GM12801 (cell line): ENCODE measurements around the gene FXYD3.

Experiments
- TF ChIP-seq, protein P1 (sequence below): IDR thresholded peaks from one replicate; pipeline ENCODE4 v1.5.1; 2011; ENCODE audit warnings: control low read depth; ENCODE audit not compliant: insufficient read length; ENCODE audit errors: extremely low read depth

The FXYD3 gene

DNA sequence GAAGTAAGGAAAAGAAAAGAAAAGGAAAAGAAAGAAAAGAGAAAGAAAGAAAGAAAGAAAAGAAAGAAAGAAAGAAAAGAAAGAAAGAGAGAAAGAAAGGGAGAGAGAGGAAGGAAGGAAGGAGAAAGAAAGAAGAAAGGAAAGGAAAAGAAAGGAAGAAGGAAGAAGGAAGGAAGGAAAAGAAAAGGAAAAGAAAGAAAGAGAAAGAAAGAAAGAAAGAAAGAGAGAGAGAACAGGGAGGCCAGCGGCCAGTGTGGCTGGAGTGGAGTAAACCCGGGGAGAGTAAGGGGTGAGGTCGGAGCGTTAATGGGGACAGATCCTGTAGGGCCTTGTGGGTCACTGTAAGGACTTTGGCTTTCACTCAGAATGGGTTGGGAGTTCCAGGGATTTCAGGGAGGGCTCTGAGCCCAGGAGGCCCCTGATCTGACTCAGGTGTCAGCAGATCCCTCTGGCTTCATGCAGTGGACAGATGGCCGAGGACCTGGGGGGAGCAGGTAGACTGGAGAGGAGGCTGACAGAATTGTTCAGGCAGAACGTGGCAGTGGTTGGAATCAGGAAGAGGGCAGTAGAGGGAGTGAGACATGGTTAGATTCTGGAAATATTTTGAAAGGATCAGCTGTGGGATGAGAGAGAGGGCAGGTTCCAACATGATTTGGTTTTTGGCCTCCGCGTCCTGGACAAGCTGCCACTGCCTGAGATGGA is 19.8 kb upstream of the FXYD3 start:
- TF ChIP-seq, protein P1, sequence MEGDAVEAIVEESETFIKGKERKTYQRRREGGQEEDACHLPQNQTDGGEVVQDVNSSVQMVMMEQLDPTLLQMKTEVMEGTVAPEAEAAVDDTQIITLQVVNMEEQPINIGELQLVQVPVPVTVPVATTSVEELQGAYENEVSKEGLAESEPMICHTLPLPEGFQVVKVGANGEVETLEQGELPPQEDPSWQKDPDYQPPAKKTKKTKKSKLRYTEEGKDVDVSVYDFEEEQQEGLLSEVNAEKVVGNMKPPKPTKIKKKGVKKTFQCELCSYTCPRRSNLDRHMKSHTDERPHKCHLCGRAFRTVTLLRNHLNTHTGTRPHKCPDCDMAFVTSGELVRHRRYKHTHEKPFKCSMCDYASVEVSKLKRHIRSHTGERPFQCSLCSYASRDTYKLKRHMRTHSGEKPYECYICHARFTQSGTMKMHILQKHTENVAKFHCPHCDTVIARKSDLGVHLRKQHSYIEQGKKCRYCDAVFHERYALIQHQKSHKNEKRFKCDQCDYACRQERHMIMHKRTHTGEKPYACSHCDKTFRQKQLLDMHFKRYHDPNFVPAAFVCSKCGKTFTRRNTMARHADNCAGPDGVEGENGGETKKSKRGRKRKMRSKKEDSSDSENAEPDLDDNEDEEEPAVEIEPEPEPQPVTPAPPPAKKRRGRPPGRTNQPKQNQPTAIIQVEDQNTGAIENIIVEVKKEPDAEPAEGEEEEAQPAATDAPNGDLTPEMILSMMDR = no peak

DNA sequence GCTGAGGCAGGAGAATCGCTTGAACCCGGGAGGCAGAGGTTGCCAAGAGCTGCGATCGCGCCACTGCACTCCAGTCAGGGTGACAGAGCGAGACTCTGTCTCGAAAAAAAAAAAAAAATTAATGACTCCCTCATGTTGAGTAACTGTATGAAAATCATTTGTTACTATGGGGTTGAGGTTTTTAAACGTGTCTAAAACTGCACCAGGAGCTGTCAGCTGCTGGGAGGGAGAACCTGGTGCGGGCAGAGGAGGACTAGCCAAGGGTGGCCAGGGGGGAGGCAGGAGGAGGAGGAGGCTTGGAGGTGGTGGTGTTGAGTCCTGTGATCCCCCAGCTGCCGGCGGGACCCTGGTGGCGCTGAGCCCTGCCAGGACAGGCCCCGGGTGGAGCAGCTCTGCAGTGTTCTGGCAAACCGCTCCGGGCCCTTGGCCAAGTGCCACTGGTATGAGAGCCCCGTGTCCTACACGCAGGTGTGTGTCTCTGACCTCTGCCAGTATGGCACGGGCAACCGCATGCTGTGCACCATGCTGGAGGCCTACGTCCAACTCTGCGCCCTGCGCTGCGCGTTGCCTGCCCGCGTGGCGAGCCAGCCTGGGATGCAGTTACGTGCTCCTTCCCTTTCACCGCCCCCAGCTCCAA is 17.1 kb upstream of the FXYD3 start:
- TF ChIP-seq, protein P1 = no peak

DNA sequence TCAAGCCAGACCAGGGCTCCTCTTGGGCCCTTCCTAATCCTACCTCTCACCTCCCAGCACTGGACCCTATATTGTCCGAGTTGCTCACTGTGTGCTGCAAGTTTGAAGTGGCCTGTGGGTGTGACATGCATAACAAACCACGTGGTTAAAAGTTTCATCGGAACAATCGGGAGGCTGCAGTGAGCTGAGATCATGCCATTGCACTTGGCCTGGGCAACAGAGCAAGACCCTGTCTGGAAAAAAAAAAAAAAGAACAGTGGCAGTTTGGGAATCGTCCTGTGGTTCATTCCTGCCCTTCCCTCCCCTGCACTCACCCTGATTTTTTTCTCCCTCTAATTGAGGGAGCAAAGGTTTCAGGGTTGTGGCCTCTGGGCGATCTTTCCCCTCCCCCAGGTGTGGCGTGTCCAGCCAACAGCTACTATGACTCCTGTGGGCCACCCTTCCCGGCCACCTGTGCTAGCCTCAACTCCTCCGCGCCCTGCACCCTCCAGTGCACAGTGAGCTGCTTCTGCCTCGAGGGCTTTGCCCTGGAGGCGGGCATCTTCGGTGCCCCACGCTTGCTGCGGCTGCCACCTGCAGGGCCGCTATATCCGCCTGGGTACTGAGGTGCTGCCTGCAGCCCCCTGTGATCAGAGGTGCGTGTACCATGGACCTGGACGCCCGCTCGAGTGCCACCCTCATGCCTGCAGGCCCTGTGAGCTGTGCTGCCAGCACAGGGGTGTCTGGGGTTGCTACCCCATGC is 16.3 kb upstream of the FXYD3 start:
- TF ChIP-seq, protein P1 = no peak

DNA sequence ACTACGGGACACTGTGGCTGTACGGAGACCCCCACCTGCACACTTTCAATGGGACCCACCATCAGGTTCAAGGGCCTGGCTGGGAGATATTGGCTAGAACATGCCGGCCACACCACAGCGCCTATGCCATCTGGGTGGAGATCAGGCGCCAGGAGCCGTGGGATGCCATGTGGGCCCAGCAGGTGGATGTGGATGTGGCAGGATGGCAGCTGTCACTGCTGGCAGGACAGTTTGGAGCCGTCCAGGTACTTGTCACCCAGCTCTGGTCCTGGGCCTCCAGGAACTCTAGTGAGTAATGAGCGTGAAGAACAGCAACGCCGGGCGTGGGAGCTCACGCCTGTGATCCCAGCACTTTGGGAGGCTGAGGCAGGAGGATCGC is 15.7 kb upstream of the FXYD3 start:
- TF ChIP-seq, protein P1 = no peak

DNA sequence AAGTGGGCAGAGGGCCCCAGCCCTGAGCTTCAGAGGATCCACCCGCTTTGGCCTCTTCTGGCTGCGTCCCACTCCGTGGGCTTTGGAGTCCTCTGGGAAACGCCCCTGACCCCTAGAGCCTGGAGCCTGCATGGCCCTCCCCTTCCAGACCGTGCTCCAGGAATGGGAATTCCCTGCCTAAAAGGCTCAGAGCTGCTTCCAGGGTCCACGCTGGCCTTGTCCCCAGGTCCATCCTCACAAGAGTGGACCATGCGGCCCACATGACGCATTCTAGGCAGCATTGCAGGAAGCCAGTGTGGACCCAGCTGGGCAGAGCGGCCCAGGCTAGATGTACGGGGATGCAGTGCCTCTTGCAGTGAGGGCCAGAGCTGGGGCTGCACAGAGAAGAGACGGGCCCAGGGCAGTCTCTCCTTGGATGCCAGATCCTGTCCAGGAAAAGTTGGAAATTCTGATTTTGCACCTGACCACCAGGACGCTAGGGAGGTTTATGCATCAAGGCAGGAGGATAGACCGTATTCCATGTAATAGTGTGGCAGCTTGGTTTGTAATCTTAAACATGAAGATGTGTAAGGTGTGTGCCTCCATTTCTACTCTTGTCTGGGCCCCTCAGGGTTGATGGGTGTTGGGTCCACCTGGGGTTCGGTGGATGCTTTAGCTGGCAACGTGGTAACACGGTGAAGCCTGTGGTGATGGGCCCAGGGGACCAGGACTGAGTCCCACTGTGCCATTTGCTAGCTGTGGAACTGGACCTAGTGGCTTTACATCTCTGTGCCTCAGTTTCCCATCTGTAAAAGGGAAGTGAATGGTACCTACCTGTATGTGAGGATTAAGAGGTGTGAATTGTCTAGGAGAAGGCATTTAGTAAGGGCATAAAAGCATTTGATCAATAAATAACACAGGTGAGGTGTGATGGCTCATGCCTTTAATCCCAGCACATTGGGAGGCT is 14.8 kb upstream of the FXYD3 start:
- TF ChIP-seq, protein P1 = no peak

DNA sequence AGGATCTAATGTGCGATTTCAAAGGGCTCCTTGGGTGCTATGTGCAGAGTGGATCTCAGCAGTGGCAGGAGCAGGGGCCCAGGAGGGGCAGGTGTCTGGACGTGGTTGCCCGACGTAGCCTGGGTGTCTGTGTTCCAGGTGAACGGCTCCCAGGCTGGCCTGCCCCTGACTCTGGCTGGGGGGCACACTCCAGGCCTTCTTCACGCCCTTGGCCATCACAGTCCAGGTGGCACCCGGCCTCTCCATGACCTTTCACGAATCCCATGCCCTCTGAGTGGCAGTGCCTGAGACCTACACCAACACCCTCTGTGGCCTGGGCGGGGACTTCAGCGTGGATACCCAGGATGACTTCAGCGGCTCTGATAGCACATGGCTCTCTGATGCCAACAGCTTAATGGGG is 11.3 kb upstream of the FXYD3 start:
- TF ChIP-seq, protein P1 = no peak

DNA sequence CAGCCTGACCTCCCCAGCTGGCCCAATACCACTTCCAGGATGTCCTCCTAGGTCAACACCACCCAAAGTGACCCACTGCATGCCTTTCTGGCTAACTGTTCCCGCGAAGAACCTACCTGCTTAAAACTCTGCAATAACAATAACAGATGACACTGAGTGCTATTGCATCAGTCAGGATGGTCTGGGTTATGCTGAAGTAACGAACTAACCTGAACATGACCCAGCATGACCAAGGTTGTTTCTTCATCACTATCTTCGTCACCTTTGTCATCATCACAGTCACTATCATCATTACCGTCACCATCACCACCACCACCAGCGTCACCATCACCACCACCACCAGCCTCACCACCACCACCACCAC is 10.6 kb upstream of the FXYD3 start:
- TF ChIP-seq, protein P1 = no peak
